CD4-positive, alpha-beta memory T cell (primary cell): Measurements from ENCODE around the gene COL27A1. TPM values are rescaled to one million over a fixed set of nuclear protein-coding genes. Genes with fewer than 3 reads are reported as not detected.
A peak's percentile ranks its signal among the peaks of the same experiment; 100 is the strongest.

Experiments used
- CTCF ChIA-PET: fragments of 350-600 bp; sonication (Branson Sonifier 250); formaldehyde crosslinking; loops from one replicate; lab custom pipeline; 2021; ENCODE audit warnings: inconsistent platforms; ENCODE audit not compliant: partially characterized antibody; lab: Charles Lee
- POLR2A ChIA-PET: fragments of 350-600 bp; sonication (Branson Sonifier 250); formaldehyde crosslinking; loops from one replicate; lab custom pipeline; 2021; ENCODE audit not compliant: partially characterized antibody; lab: Charles Lee
- DNase-seq, 5 donors: peaks; one replicate each; pipeline versions ENCODE4 v3.0.0 to v3.0.0-alpha.2; 2020 to 2022; ENCODE audit warnings: mixed read lengths in 1 of 5
- H3K27ac ChIP-seq: one replicate; pipeline ENCODE4 v1.7.0; 2013; ENCODE audit warnings: low read depth, low read length
- H3K27me3 ChIP-seq: 2 replicates; pipeline ENCODE4 v1.7.0; 2013; ENCODE audit warnings: mild to moderate bottlenecking, low read length, moderate library complexity; ENCODE audit not compliant: insufficient read depth
- H3K36me3 ChIP-seq: 2 replicates; pipeline ENCODE4 v1.7.0; 2013; ENCODE audit warnings: mild to moderate bottlenecking, low read length, moderate library complexity; ENCODE audit not compliant: insufficient read depth
- H3K4me1 ChIP-seq: 2 replicates; pipeline ENCODE4 v1.7.0; 2013; ENCODE audit warnings: mild to moderate bottlenecking, low read length, moderate library complexity; ENCODE audit not compliant: insufficient read depth
- H3K4me3 ChIP-seq, 2 donors: one replicate each; pipeline ENCODE4 v1.7.0; 2013; ENCODE audit warnings: low read length in 2 of 2, mild to moderate bottlenecking in 1 of 2
- H3K9me3 ChIP-seq, 2 donors: one replicate each; pipeline ENCODE4 v1.7.0; 2013; ENCODE audit warnings: low read length in 2 of 2, control low read depth in 1 of 2; ENCODE audit not compliant: control insufficient read depth in 1 of 2
- H3K27ac Mint-ChIP-seq, 7 donors: one replicate each; pipeline ENCODE4 v1.8.0; 2020 to 2021; ENCODE audit warnings: mixed read lengths in 7 of 7, mild to moderate bottlenecking in 6 of 7, inconsistent platforms in 3 of 7, moderate library complexity in 3 of 7
- H3K27me3 Mint-ChIP-seq, 2 donors: one replicate each; pipeline ENCODE4 v1.8.0; 2020 to 2021; ENCODE audit warnings: mixed read lengths in 2 of 2
- H3K36me3 Mint-ChIP-seq, 2 donors: one replicate each; pipeline ENCODE4 v1.8.0; 2020 to 2021; ENCODE audit warnings: mixed read lengths in 2 of 2, inconsistent platforms in 1 of 2, mild to moderate bottlenecking in 1 of 2
- H3K4me1 Mint-ChIP-seq, 4 donors: one replicate each; pipeline ENCODE4 v1.8.0; 2020 to 2021; ENCODE audit warnings: mixed read lengths in 4 of 4, mild to moderate bottlenecking in 1 of 4
- H3K4me3 Mint-ChIP-seq, 8 donors: one replicate each; pipeline ENCODE4 v1.8.0; 2020 to 2021; ENCODE audit warnings: mixed read lengths in 8 of 8, mild to moderate bottlenecking in 7 of 8, moderate library complexity in 6 of 8, inconsistent platforms in 3 of 8
- H3K9me3 Mint-ChIP-seq, 8 donors: one replicate each; pipeline ENCODE4 v1.8.0; 2020 to 2021; ENCODE audit warnings: mixed read lengths in 8 of 8, mild to moderate bottlenecking in 5 of 8, inconsistent platforms in 3 of 8, moderate library complexity in 1 of 8
- intact Hi-C: fragments of 100-400 bp; cut with micrococcal nuclease; formaldehyde crosslinking; loops from one replicate; pipeline ENCODE4 v1.15.1; 2023
- polyA plus RNA-seq, 2 donors: library from polyadenylated mRNA; unstranded; fragments of 300-500 nt; fragmentation: Illumina TruSeq; gene quantifications; one replicate each; pipeline ENCODE4 v1.2.3, GENCODE V29; 2021
- total RNA-seq, 2 experiments: library from RNA; stranded (reverse); gene quantifications; one replicate each; pipeline ENCODE4 v1.2.3, GENCODE V29; 2021

The COL27A1 gene
- total and polyA plus RNA-seq, 4 experiments from 2014 or later, result 1.3 TPM; not detected in 2

- H3K27ac Mint-ChIP-seq, result no peak overlapping the region
- Histone ChIP-seq H3K9me3 (no peaks in the 10 kb centered on the region), H3K4me1 (no peaks in the 10 kb centered on the region), H3K36me3 (no peaks in the 10 kb centered on the region), H3K27ac (no peak overlapping the region), H3K27me3 (no peaks in the 10 kb centered on the region), H3K4me3 (no peak overlapping the region)
- H3K9me3 Mint-ChIP-seq, result no peaks in the 10 kb centered on the region
- DNase-seq, result no peak
- CTCF ChIA-PET, result no interaction called here
- H3K27me3 Mint-ChIP-seq, result peaks cover 0 to 3% of the 10 kb centered on the region in 2 donors
- H3K4me1 Mint-ChIP-seq, result no peaks in the 10 kb centered on the region
- POLR2A ChIA-PET, result no interaction called here
- H3K4me3 Mint-ChIP-seq, result no peak overlapping the region
- intact Hi-C loops, result no loop called here
- H3K36me3 Mint-ChIP-seq, result no peaks in the 10 kb centered on the region
These were observed 21.4 kb downstream of the COL27A1 start for GRCh38 chr9:114176624-114177291.

- Histone ChIP-seq H3K9me3 (no peaks in the 10 kb centered on the region), H3K27ac (no peak overlapping the region), H3K27me3 (no peaks in the 10 kb centered on the region), H3K4me1 (no peaks in the 10 kb centered on the region), H3K36me3 (no peaks in the 10 kb centered on the region), H3K4me3 (no peak overlapping the region)
- no peak overlapping the region for H3K4me3 Mint-ChIP-seq
- intact Hi-C loops, result no loop called here
- ChIA-PET CTCF (no interaction called here), POLR2A (no interaction called here)
- H3K27me3 Mint-ChIP-seq, result peaks cover 1 to 3% of the 10 kb centered on the region in 2 donors
- H3K36me3 Mint-ChIP-seq, result no peaks in the 10 kb centered on the region
- H3K4me1 Mint-ChIP-seq, result no peaks in the 10 kb centered on the region
- no peaks in the 10 kb centered on the region for H3K9me3 Mint-ChIP-seq
- no peak overlapping the region for H3K27ac Mint-ChIP-seq
- no peak for DNase-seq
These were observed 22.2 kb downstream of the COL27A1 start for GRCh38 chr9:114177423-114178064.

GRCh38 chr9:114178076-114178475, 22.7 kb downstream of the COL27A1 start:
- H3K27me3 Mint-ChIP-seq, result peaks cover 2 to 3% of the 10 kb centered on the region in 2 donors
- no peak overlapping the region for H3K4me3 ChIP-seq
- H3K4me1 Mint-ChIP-seq, result no peaks in the 10 kb centered on the region
- no peaks in the 10 kb centered on the region for H3K4me1 ChIP-seq
- intact Hi-C loops, result no loop called here
- no peaks in the 10 kb centered on the region for H3K36me3 ChIP-seq
- ChIA-PET POLR2A (no interaction called here), CTCF (no interaction called here)
- H3K27ac Mint-ChIP-seq, result no peak overlapping the region
- H3K27me3 ChIP-seq, result no peaks in the 10 kb centered on the region
- no peaks in the 10 kb centered on the region for H3K9me3 ChIP-seq
- H3K4me3 Mint-ChIP-seq, result no peak overlapping the region
- no peaks in the 10 kb centered on the region for H3K36me3 Mint-ChIP-seq
- H3K9me3 Mint-ChIP-seq, result no peaks in the 10 kb centered on the region
- H3K27ac ChIP-seq, result no peak overlapping the region
- DNase-seq, result no peak

GRCh38 chr9:114178756-114179450, 23.6 kb downstream of the COL27A1 start:
- CTCF ChIA-PET, result interaction anchor here (0.7 kb wide), 1 partner anchor 1150 kb away, joined by 3 read pairs; no protein-coding TSS in a partner anchor
- Histone ChIP-seq H3K27me3 (no peaks in the 10 kb centered on the region), H3K4me1 (no peaks in the 10 kb centered on the region), H3K27ac (no peak overlapping the region), H3K9me3 (no peaks in the 10 kb centered on the region), H3K4me3 (no peak overlapping the region), H3K36me3 (no peaks in the 10 kb centered on the region)
- no peaks in the 10 kb centered on the region for H3K36me3 Mint-ChIP-seq
- H3K4me3 Mint-ChIP-seq, result no peak overlapping the region
- no peaks in the 10 kb centered on the region for H3K4me1 Mint-ChIP-seq
- H3K27me3 Mint-ChIP-seq, result peaks cover 2 to 3% of the 10 kb centered on the region in 2 donors
- no peaks in the 10 kb centered on the region for H3K9me3 Mint-ChIP-seq
- intact Hi-C loops, result no loop called here
- no peak for DNase-seq
- no peak overlapping the region for H3K27ac Mint-ChIP-seq
- POLR2A ChIA-PET, result no interaction called here

GRCh38 chr9:114179516-114179915, 24.2 kb downstream of the COL27A1 start:
- peaks cover 2 to 3% of the 10 kb centered on the region in 2 donors for H3K27me3 Mint-ChIP-seq
- POLR2A ChIA-PET, result no interaction called here
- no peaks in the 10 kb centered on the region for H3K36me3 Mint-ChIP-seq
- Histone ChIP-seq H3K36me3 (no peaks in the 10 kb centered on the region), H3K4me1 (no peaks in the 10 kb centered on the region), H3K9me3 (no peaks in the 10 kb centered on the region), H3K27me3 (no peaks in the 10 kb centered on the region), H3K27ac (no peak overlapping the region), H3K4me3 (no peak overlapping the region)
- no peak overlapping the region for H3K27ac Mint-ChIP-seq
- no peak for DNase-seq
- H3K9me3 Mint-ChIP-seq, result no peaks in the 10 kb centered on the region
- intact Hi-C loops, result no loop called here
- peak overlapping the region in 2 of 8 donors; percentile 17 to 49 for H3K4me3 Mint-ChIP-seq
- H3K4me1 Mint-ChIP-seq, result no peaks in the 10 kb centered on the region
- CTCF ChIA-PET, result interaction anchor here (0.7 kb wide), 1 partner anchor 1149 kb away, joined by 3 read pairs; no protein-coding TSS in a partner anchor

- Histone ChIP-seq H3K27ac (no peak overlapping the region), H3K27me3 (no peaks in the 10 kb centered on the region), H3K4me1 (no peaks in the 10 kb centered on the region), H3K36me3 (no peaks in the 10 kb centered on the region), H3K4me3 (no peak overlapping the region), H3K9me3 (no peaks in the 10 kb centered on the region)
- Mint-ChIP-seq H3K9me3 (no peaks in the 10 kb centered on the region), H3K27ac (no peak overlapping the region), H3K27me3 (peaks cover 2 to 3% of the 10 kb centered on the region in 2 donors), H3K36me3 (no peaks in the 10 kb centered on the region), H3K4me1 (no peaks in the 10 kb centered on the region), H3K4me3 (no peak overlapping the region)
- ChIA-PET CTCF (no interaction called here), POLR2A (no interaction called here)
- DNase-seq, result no peak
- intact Hi-C loops, result no loop called here
These were observed 25.6 kb downstream of the COL27A1 start for GRCh38 chr9:114180696-114181606.
